Activated CD4-positive, alpha-beta T cell treated with anti-CD3 and anti-CD28 coated beads, Interleukin-2, amount 50 U/mL, for 1 hour (primary cell): ENCODE measurements around the gene NEK6.
"Not testable (repeated sequence)": the region's sequence is repeated elsewhere in the genome, so short reads cannot be mapped to it uniquely, and the experiment has no call there.

Experiments used
- DNase-seq: peaks from one replicate; pipeline ENCODE4 v3.0.0-alpha.2; 2020

The NEK6 gene

GRCh38 chr9:124231095-124231737 is 26.5 kb upstream of the NEK6 start:
- DNase-seq, result no peak

- DNase-seq, result no peak
Observed at GRCh38 chr9:124238546-124239140, 19.1 kb upstream of the NEK6 start.

- no peak for DNase-seq
Observed at GRCh38 chr9:124239249-124240073, 18.3 kb upstream of the NEK6 start.

GRCh38 chr9:124242331-124243194 is 15.2 kb upstream of the NEK6 start:
- no peak for DNase-seq

- DNase-seq, result not testable (repeated sequence)
Observed at GRCh38 chr9:124247393-124247792, 10.4 kb upstream of the NEK6 start.

GRCh38 chr9:124248066-124248465 is 9.7 kb upstream of the NEK6 start:
- DNase-seq, result no peak

- DNase-seq, result no peak
Observed at GRCh38 chr9:124248960-124249359, 8.8 kb upstream of the NEK6 start.

GRCh38 chr9:124251204-124251603 is 6.5 kb upstream of the NEK6 start:
- no peak for DNase-seq

- no peak for DNase-seq
Observed at GRCh38 chr9:124251605-124252378, 6.0 kb upstream of the NEK6 start.

GRCh38 chr9:124252878-124253277 is 4.9 kb upstream of the NEK6 start:
- not testable (repeated sequence) for DNase-seq

GRCh38 chr9:124254261-124254682 is 3.5 kb upstream of the NEK6 start:
- DNase-seq, result no peak

- no peak for DNase-seq
Observed at GRCh38 chr9:124255222-124255621, 2.5 kb upstream of the NEK6 start.

- DNase-seq, result no peak
Observed at GRCh38 chr9:124256517-124257069, 1.2 kb upstream of the NEK6 start.

GRCh38 chr9:124257070-124257843 is 492 bp upstream of the NEK6 start:
- DNase-seq, result no peak

- DNase-seq, result no peak
Observed at GRCh38 chr9:124258607-124259157, 933 bp downstream of the NEK6 start.

GRCh38 chr9:124259158-124259808 is 1.5 kb downstream of the NEK6 start:
- DNase-seq, result no peak

GRCh38 chr9:124260769-124261603 is 3.2 kb downstream of the NEK6 start:
- DNase-seq, result no peak

- no peak for DNase-seq
Observed at GRCh38 chr9:124261736-124262648, 4.2 kb downstream of the NEK6 start.
